Measurements from ENCODE around the gene PCDH9.

Gene PCDH9

GRCh38 chr13:66547685-66548084, 682.5 kb downstream of the PCDH9 start:
- DNase-seq = no peak

DNA sequence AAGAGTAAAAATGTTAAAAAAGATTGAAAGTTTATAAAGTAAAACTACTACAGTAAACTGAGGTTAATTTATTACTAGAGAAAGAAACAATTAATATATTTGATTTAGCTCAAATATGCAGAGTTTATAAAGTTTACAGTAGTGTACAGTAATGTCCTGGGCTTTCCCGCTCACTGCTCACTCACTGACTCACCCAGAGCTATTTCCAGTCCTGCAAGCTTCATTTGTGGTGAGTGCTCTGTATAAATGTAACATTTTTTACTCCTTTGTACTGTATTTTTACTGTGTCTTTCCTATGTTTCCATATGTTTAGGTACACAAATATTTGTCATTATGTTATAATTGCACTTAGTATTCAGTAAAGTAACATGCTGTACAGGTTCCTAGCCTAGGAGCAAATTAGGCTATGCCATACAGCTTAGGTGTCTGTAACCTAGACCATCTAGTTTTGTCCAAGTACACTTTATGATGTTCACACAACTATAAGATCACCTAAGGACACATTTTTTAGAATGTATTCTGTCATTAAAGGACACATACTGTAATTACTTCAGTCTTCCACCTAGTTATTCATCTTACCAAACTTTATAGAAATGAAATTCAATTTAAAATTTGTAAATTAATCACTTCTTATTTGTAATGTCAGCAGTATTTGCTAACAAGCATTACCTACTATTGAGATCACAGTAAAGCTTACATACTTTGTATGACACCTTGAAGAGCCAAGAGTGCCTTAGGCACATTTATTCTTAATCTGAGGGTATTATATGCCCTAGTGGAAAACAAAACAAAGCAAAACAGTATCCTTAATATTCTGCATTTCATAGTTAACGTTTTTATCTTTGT, 683.4 kb downstream of the PCDH9 start:
- no peak for DNase-seq

- DNase-seq = no peak
Observed at GRCh38 chr13:66543780-66544179, 686.4 kb downstream of the PCDH9 start.

DNA sequence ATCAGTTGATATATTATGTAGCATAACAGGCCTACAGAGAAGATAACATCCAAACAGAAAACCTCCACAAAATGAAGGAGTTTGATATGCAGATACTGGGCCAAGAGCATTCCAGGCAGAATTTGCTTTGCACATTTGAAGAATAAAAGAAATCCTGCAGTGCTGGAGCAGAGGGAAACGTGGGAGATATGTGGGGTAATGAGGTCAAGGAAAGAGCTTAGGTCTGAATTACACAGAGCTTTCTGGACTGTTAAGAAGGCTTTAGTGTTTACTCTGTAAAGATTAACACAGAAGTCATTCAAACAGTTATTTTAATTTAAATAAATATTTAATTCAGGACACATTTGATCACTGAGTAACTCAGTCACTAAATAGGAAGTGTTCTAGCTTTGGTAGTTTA, 692.7 kb downstream of the PCDH9 start:
- no peak for DNase-seq

- DNase-seq = no peak
Observed at GRCh38 chr13:66536746-66537145, 693.4 kb downstream of the PCDH9 start.

GRCh38 chr13:66534561-66534960, 695.6 kb downstream of the PCDH9 start:
- DNase-seq = no peak

GRCh38 chr13:66532845-66533244, 697.3 kb downstream of the PCDH9 start:
- DNase-seq = no peak

DNA sequence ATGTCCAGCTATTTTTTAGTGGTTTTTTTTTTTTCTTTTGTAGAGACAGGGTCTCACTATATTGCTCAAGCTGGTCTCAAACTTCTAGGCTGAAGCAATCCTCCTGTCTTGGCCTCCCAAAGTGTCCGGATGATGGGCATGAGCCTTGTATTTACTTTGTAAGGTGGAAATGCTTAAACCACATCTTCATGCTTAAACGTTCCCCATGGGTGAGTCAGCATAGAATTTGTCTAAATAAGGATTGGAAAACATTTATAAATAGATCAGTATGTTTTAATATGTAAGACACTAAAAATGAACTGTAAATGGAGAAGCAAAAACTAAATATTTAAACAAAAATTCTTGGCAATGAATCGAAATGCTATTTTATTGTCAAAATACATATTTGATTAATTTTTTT, 698.0 kb downstream of the PCDH9 start:
- no peak for DNase-seq

GRCh38 chr13:66530686-66531085, 699.5 kb downstream of the PCDH9 start:
- DNase-seq = no peak

- DNase-seq = no peak
Observed at GRCh38 chr13:66530158-66530557, 700.0 kb downstream of the PCDH9 start.

- no peak for DNase-seq
Observed at GRCh38 chr13:66528944-66529576, 701.1 kb downstream of the PCDH9 start.

DNA sequence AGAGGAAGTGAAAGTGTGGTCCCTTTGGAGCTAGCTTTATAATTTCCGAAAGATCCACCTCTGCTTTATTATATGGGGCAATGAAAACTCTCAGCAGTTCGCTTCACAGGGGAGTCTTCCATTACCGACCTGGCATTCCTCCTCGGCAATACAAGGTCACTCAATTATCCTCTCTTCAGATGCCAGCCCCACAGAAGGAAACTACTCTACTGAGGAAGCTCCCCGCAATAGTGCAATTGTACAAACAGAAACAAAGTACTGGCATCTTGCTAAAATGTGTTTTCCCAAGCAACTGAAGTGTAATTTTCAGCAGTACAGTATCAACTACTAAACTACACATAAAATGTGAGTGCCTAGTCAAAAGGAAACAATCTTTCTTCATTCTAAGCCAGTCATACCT, 702.0 kb downstream of the PCDH9 start:
- DNase-seq = no peak

GRCh38 chr13:66520511-66521355, 709.4 kb downstream of the PCDH9 start:
- no peak for DNase-seq

GRCh38 chr13:66519259-66519658, 710.9 kb downstream of the PCDH9 start:
- no peak for DNase-seq

DNA sequence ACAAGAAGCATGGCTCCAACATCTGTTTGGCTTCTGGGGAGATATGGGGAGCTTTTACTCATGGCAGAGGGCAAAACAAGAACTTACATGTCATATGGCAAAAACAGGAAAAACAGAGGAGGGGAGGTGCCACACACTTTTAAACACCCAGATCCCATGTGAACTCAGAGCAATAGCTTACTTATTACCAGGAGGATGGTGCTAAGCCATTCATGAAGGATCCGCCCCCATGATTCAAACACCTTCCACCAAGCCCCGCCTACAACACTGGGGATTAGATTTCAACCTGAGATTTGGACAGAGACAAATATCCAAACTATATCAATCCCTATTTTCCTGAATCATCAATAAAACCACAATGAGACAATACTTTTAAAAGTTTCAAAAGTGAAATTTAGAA, 712.1 kb downstream of the PCDH9 start:
- no peak for DNase-seq

- no peak for DNase-seq
Observed at GRCh38 chr13:66513728-66514127, 716.4 kb downstream of the PCDH9 start.

DNA sequence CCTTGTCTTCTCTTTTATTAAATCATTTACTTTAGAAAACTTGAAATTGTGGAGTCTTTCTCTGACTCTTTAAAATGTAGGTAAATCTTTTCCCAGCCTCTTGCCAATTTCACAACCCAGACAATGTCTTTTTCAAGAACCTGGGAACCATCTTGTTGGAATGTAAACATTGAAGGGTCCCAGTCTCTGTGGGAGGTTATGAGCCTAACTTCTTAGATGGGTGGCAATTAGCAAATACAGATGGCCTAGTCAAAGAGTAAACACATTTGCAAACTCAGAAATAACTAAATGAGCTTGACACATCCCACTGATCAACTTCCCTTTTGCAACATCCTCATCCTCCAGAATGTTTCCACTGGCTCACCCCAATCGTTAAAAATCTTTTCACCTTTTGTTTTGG, 721.0 kb downstream of the PCDH9 start:
- DNase-seq = no peak

GRCh38 chr13:66508153-66508909, 721.8 kb downstream of the PCDH9 start:
- DNase-seq = no peak

DNA sequence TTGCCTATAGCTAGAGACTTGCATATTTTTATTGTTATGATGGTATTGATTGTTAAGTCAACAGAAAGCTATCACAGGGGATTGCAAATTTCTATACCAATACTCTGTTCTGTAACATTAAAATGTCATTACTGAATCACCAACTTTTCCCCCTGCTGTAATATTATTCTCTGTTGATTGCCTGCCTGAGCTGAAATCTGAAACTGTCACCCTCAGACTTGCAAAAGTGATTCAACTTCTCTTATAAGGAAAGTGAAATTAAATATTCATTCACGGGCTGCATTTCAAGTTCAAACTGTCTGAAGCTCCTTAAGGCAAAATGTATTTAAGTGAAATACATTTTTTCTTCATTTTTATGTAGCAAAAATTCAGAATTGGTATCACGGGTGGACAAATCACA, 723.2 kb downstream of the PCDH9 start:
- no peak for DNase-seq

DNA sequence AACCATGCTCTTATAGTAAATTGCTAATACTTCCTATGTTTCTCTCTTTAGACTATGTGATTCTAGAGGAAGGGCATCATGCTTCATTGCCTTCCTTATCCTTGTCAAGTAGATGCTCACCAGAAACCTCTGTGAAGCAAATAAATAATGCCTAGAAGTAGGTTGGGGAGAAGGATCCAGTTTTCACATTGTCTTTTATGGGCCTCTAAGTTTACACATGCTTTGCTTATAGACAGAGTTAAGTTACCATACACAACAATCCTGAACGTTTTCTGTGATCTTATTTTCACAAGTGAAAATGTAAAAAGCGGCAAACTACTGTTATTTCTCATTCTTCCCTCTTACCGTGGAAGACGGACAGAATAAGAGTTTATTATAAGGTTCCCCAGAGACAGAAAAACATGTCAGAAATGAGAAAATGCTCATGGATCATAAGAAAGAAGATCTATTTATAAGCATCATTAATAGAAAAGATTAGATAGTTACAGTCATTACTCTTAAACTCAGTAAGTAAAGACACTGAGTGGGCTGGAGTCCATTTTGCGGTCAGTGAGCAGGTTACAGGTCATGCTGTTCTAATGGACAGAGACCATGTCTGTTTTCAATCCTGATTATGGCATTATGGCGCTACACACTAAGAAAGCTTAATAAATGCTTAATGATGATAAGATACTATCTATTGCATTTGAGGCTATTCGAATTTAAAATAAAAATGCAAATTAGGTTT, 723.9 kb downstream of the PCDH9 start:
- no peak for DNase-seq

DNA sequence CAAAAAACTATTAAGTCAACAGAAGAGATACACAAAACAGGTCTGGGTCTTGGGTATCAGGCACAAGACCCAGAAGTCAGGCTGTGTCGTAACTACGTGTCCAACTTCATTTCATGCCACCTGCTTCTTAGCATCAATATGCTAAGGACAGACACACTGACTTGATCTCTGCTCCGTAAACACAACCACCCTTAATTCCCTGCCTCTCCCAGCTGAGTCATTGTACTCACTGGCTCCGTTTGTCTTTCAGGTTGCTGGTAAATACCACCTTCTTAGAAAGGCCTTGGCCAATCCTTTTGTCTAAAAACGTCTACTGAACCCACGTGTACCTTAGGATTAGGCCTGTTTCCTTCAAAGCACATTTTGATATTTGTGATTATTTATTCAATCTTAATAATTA, 726.2 kb downstream of the PCDH9 start:
- no peak for DNase-seq

DNA sequence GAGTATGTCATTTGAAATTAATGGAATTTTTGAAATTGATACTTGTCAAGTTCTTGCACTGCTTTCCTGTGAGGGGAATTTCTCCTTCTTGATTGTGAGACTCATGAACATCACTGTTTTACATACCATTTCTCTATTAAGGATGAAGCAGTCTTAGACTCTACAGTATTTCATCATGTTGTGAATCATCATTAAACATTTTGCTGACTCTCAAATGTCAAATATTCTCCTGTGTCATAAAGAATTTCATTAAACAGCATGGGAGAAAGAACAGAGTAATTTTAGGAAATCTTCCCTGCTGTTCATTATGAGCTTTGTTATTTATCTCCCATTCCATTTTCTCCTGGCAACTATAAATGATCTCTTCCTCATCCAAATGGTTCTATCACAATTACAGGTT, 729.0 kb downstream of the PCDH9 start:
- DNase-seq = no peak

Data from cortex of kidney (tissue), 1 donor.